Body of pancreas (tissue), 4 donors: ENCODE results near the gene CTDSP2. TPM values are rescaled to one million over a fixed set of nuclear protein-coding genes. Genes with fewer than 3 reads are reported as not detected.

Experiments used
- ATAC-seq: fragments of 150-250 bp; one replicate; pipeline ENCODE4 v1.9.1; 2016
- DNase-seq, 4 donors: peaks; one replicate each; pipeline ENCODE4 v3.0.0-alpha.2; 2019
- H3K27ac ChIP-seq, 4 donors: fragments of 200-600 bp; sonication (generic); 1 replicate in 3 of 4; 2 replicates in 1 of 4; pipeline versions ENCODE4 v1.5.1 to v1.6.1; 2016 to 2019; ENCODE audit warnings: mild to moderate bottlenecking in 1 of 4, mixed read lengths in 1 of 4, moderate library complexity in 1 of 4
- H3K27me3 ChIP-seq, 2 donors: fragments of 200-600 bp; sonication (generic); one replicate each; pipeline ENCODE4 v1.6.0; 2016; ENCODE audit warnings: mild to moderate bottlenecking in 1 of 2
- H3K36me3 ChIP-seq, 2 donors: fragments of 200-600 bp; sonication (generic); replicated peaks in 1 of 2; 2 replicates each; pipeline ENCODE4 v1.5.1; 2016; ENCODE audit warnings: low read depth in 2 of 2; ENCODE audit not compliant: insufficient read depth in 1 of 2
- H3K4me1 ChIP-seq: fragments of 200-600 bp; sonication (generic); one replicate; pipeline ENCODE4 v1.6.0; 2016
- H3K4me3 ChIP-seq, 2 donors: fragments of 200-600 bp; sonication (generic); 1 replicate in 1 of 2; 2 replicates in 1 of 2; pipeline ENCODE4 v1.5.1; 2016 to 2019
- H3K9me3 ChIP-seq, 3 donors: fragments of 200-600 bp; sonication (generic); 1 replicate in 2 of 3; 2 replicates in 1 of 3; pipeline ENCODE4 v1.5.1; 2016
- POLR2A ChIP-seq, 3 donors: fragments of 450-650 bp; IDR thresholded peaks; one replicate each; pipeline ENCODE4 v1.6.1; 2016; ENCODE audit warnings: antibody characterized with exemption in 3 of 3, mild to moderate bottlenecking in 2 of 3
- WGBS, 2 donors: methylation state at CpG; one replicate each; pipeline ENCODE4 v1.1.5; 2017; 5-methylcytosine and 5-hydroxymethylcytosine counted together
- intact Hi-C: fragments of 100-400 bp; cut with DNase I; formaldehyde crosslinking; loops from one replicate; pipeline ENCODE4 v1.15.1; 2023
- total RNA-seq, 2 donors: library from RNA; depleted of rRNA; stranded (reverse); fragments of >200 nt; gene quantifications; one replicate each; pipeline ENCODE4 v1.1.0, GENCODE V29; 2016
- TF ChIP-seq, protein P1 (sequence below), 7 experiments: fragments of 450-650 bp in 4 of 7; fragments of 200-600 bp in 3 of 7; sonication (generic) in 3 of 7; IDR thresholded peaks; one replicate each; pipeline ENCODE4 v1.5.1; 2016 to 2019; ENCODE audit warnings: antibody characterized with exemption in 7 of 7

CTDSP2 gene
- total RNA-seq, 2 donors from 2014 or later = 82.1 to 125 TPM

DNA sequence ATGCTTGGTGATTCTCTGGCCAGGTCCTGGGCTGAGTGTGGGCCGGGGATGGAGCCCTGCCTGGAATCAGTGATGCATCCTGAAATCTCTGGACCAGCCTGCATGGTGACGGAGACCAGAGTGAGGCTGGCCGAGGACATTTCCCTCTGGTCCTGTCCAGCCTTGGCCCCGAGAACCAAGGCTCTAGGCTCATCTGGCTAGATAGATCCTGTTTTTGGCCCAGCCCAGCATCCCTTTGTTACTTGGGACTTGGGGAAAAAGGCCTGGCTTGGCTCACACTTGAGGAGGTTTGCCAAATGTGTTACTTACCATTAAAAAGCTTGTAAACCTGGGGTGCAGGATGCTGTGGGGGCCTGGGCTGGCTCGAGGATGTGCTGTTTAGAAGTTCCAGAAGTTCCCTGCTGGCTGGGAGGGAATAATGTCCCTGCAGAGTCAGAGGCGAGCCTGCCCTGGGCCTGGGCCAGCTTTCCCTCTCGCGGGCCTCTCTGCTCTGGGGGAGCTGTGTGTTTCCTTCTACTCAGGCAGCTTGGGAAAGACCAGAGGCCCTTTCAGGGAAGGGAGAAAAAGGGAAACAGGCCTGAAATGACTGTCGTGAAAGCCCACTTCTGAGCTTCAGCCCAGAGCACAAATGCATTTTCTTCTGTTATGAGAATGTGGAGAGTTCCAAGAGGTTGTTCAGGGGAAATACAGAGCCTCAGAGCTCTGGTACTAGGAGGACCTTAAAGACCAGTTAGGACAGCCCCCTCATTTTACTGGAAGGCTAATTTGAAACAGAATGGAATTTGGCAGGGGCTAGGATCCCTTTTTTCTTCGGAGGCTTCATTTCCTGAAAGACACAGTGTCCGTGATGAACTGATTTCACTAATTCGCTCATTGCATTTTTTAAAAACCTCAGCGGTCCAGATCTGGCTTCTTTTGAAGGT is 47.2 kb upstream of the CTDSP2 start:
- peak; percentile 68 to 86 (median 83) for DNase-seq
- Histone ChIP-seq H3K4me1 (peaks cover 53% of the 10 kb centered on the region), H3K4me3 (no peak overlapping the region), H3K9me3 (no peaks in the 10 kb centered on the region), H3K27me3 (no peaks in the 10 kb centered on the region), H3K27ac (peak overlapping the region; percentile 20 to 91 (median 77)), H3K36me3 (no peaks in the 10 kb centered on the region)
- 33 to 36% methylated on average over 11 to 13 of the region's 13 CpGs for WGBS, 2 donors
- peak in 2 of 3 donors; percentile 30 to 41 for TF ChIP-seq POLR2A (IDR thresholded peaks at IDR 0.05)
- TF ChIP-seq, protein P1, sequence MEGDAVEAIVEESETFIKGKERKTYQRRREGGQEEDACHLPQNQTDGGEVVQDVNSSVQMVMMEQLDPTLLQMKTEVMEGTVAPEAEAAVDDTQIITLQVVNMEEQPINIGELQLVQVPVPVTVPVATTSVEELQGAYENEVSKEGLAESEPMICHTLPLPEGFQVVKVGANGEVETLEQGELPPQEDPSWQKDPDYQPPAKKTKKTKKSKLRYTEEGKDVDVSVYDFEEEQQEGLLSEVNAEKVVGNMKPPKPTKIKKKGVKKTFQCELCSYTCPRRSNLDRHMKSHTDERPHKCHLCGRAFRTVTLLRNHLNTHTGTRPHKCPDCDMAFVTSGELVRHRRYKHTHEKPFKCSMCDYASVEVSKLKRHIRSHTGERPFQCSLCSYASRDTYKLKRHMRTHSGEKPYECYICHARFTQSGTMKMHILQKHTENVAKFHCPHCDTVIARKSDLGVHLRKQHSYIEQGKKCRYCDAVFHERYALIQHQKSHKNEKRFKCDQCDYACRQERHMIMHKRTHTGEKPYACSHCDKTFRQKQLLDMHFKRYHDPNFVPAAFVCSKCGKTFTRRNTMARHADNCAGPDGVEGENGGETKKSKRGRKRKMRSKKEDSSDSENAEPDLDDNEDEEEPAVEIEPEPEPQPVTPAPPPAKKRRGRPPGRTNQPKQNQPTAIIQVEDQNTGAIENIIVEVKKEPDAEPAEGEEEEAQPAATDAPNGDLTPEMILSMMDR (IDR thresholded peaks at IDR 0.05) = peak in 3 of 7 experiments; percentile 11 to 23 (median 18)
- ATAC-seq = peak; percentile 72
- intact Hi-C loops = no loop called here

DNA sequence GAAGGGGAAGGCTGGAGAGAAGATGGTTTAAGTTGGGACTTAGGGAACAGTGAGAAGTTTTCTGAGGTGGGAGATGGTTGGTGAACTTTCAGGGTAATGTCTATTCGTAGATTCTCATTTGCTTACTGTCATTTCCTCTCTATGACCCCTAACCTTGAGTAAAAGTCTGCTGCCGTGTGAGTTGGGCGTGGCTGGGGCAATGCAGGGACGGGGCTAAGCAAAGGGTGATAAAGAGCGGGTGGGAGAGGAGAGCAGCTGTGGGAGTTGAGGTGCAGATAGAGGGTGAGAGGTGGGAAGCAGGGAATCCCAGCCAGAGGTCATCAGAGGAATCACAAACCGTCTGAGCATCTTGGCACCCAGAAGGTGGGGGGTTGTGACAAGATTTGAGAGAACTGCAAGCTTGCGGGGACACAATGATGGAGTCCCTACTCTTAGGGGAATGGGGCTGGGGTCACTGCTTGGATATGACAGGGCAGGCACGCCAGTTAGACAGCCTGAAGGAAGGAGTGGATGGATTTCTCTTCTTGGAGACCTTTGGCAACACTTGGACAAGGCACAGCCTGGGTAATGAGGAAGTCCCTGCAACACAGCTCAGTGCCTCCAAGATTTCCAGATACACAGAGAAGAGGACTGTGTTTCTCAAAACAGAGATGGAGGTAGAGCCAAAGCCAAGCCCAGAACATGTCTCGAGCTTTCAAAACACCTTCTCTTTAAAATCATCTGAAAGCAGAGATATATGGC is 45.9 kb upstream of the CTDSP2 start:
- H3K4me3 ChIP-seq = no peak overlapping the region
- 66 to 70% methylated on average over 9 of the region's 9 CpGs for WGBS, 2 donors
- DNase-seq (no peak), ATAC-seq (no peak)
- H3K36me3 ChIP-seq = no peaks in the 10 kb centered on the region
- peak overlapping the region; percentile 20 to 91 (median 77) for H3K27ac ChIP-seq
- H3K4me1 ChIP-seq = peaks cover 53% of the 10 kb centered on the region
- no peak for TF ChIP-seq POLR2A (IDR thresholded peaks at IDR 0.05)
- TF ChIP-seq, protein P1 (IDR thresholded peaks at IDR 0.05) = no peak
- no peaks in the 10 kb centered on the region for H3K27me3 ChIP-seq
- no peaks in the 10 kb centered on the region for H3K9me3 ChIP-seq
- intact Hi-C loops = no loop called here

DNA sequence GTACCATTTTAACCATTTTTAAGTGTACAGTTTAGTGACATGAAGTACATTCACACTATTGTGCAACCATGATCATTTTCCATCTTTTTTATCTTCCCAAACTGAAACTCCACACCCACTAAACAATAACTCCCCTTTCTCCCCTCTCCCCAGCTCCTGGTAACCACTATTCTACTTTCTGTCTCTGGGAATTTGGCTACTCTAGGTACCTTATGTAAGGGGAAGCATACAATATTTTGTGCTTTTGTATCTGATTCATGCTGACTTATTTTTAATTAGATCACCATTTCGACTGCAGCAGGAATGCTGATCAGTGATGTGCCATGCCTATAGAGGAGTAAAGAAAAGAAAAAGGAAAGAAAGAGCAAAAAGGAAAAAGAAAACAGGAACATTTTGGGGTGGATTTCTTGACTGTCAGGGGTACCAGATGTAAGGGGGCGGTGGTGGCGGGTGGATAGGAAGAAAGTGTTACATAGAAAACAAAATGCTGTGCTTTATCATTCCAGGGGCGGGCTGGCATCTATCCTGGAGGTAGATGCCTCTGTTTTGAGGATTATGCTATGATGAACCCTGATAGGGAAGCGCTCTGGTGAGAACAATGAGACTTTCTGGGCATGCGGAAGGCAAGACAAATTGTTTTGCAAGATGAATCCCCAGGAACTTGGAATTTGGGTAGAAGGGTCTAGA is 45.2 kb upstream of the CTDSP2 start:
- WGBS, 2 donors = 82 to 91% methylated on average over 6 of the region's 6 CpGs
- Histone ChIP-seq H3K27me3 (no peaks in the 10 kb centered on the region), H3K4me1 (peaks cover 46% of the 10 kb centered on the region), H3K9me3 (no peaks in the 10 kb centered on the region), H3K36me3 (no peaks in the 10 kb centered on the region), H3K4me3 (no peak overlapping the region), H3K27ac (no peak overlapping the region)
- intact Hi-C loops = no loop called here
- no peak for DNase-seq
- no peak for ATAC-seq
- TF ChIP-seq, protein P1 (IDR thresholded peaks at IDR 0.05) = no peak
- TF ChIP-seq POLR2A (IDR thresholded peaks at IDR 0.05) = no peak

DNA sequence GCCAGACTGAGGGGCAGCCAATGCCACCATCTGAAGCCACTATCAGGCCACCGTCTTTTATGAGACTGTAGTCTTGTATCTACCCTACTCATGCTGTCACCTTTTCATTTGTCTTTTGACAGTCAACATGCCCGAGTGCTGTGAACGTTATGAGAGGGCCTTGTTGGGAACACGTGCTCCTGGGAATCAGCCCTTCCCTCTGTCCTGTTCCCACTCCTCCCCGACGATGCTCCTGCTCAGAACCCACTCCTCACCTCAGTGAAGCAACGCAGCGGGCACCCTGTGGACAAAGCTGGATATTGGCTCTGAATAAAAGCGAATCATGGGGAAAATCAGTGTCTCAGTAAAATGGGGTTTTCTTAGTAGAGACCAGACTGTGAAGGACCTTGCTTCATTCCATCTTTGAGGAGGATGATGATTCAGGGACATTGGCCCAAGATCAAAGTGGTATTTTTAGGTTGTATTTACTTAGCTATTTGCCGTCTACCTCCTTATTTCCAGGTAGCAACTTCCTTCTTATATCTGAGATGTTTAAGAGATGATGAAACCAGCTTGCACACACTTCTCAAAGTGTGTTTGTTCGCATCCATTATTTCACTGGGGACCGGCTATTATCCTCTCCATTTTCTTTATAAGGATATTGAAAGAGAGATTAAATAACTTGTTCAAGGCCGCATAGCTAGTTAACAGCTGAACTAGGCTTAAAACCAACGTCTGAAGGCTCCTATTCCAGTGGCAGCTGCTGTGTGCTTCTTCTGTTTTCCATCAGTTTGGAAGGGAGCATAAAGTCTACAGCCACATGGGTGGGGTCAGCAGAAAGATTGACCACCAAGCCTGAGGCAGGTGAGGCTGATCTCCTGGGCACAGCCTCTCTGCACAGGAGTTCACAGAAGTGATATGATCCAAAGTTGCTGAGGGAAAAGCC is 43.9 kb upstream of the CTDSP2 start:
- WGBS, 2 donors = 67 to 68% methylated on average over 14 of the region's 14 CpGs
- intact Hi-C loops = no loop called here

More for the DNA sequence above, 43.9 kb upstream of the CTDSP2 start:
- Histone ChIP-seq H3K9me3 (no peaks in the 10 kb centered on the region), H3K4me3 (no peak overlapping the region), H3K27ac (peak overlapping the region in 2 of 4 donors; percentile 30 to 31), H3K4me1 (peaks cover 36% of the 10 kb centered on the region), H3K27me3 (no peaks in the 10 kb centered on the region), H3K36me3 (no peaks in the 10 kb centered on the region)
- no peak for ATAC-seq
- no peak for TF ChIP-seq POLR2A (IDR thresholded peaks at IDR 0.05)
- TF ChIP-seq, protein P1 (IDR thresholded peaks at IDR 0.05) = no peak
- DNase-seq = no peak
